CD4-positive, alpha-beta T cell treated with Interleukin-6 for 4 hours (primary cell): Measurements from ENCODE around the gene LY6G6D.

ENCODE experiments used
- DNase-seq: peaks from one replicate; pipeline ENCODE4 v3.0.0-alpha.2; 2020; ENCODE audit warnings: mixed read lengths

The LY6G6D gene

GRCh38 chr6:31715022-31715958, at the start of gene LY6G6D:
Gene LY6G6D (plus strand): TSS chr6:31715348. CDS start chr6:31715356, 8 bp downstream.
- no peak for DNase-seq

- peak; percentile 98 for DNase-seq
These were observed 49.4 kb upstream of the LY6G6D start, which contains the start of gene CSNK2B for GRCh38 chr6:31665501-31666336. Gene CSNK2B (plus strand): TSS chr6:31666080. CDS start chr6:31666832, 752 bp downstream.

- DNase-seq = no peak
These were observed 48.7 kb upstream of the LY6G6D start for GRCh38 chr6:31666337-31666965.

- no peak for DNase-seq
These were observed 45.5 kb upstream of the LY6G6D start, which contains the start of gene LY6G5B for GRCh38 chr6:31669676-31670075. Gene LY6G5B (plus strand): TSS chr6:31669976. CDS start chr6:31670951, 975 bp downstream.

GRCh38 chr6:31676322-31676903, 38.7 kb upstream of the LY6G6D start:
- no peak for DNase-seq

- no peak for DNase-seq
These were observed 38.2 kb upstream of the LY6G6D start for GRCh38 chr6:31676904-31677303.

- no peak for DNase-seq
These were observed 37.2 kb upstream of the LY6G6D start for GRCh38 chr6:31677955-31678354.

GRCh38 chr6:31680226-31681134, 34.7 kb upstream of the LY6G6D start, which contains the start of gene LY6G5C:
Gene LY6G5C (minus strand): TSS chr6:31681067. CDS start chr6:31680373, 694 bp downstream.
- DNase-seq = peak; percentile 76

- peak; percentile 61 for DNase-seq
These were observed 33.9 kb upstream of the LY6G6D start for GRCh38 chr6:31681135-31681671.

- DNase-seq = no peak
These were observed 31.6 kb upstream of the LY6G6D start for GRCh38 chr6:31683591-31683990.

- DNase-seq = no peak
These were observed 28.7 kb upstream of the LY6G6D start for GRCh38 chr6:31686483-31686882.

GRCh38 chr6:31687321-31687720, 27.8 kb upstream of the LY6G6D start:
- DNase-seq = no peak

- no peak for DNase-seq
These were observed 27.1 kb upstream of the LY6G6D start for GRCh38 chr6:31687860-31688693.

- no peak for DNase-seq
These were observed 25.7 kb upstream of the LY6G6D start for GRCh38 chr6:31689249-31690110.

- no peak for DNase-seq
These were observed 24.7 kb upstream of the LY6G6D start for GRCh38 chr6:31690231-31691077.

- DNase-seq = no peak
These were observed 24.1 kb upstream of the LY6G6D start for GRCh38 chr6:31691078-31691463.

GRCh38 chr6:31691564-31692108, 23.5 kb upstream of the LY6G6D start:
- no peak for DNase-seq

GRCh38 chr6:31692353-31692752, 22.8 kb upstream of the LY6G6D start:
- DNase-seq = no peak
